Trophoblast cell (in vitro differentiated cells and primary cell): ENCODE results near the gene UCK1.
"Not testable (repeated sequence)": the region's sequence is repeated elsewhere in the genome, so short reads cannot be mapped to it uniquely, and the experiment has no call there.

Experiments used
- DNase-seq, 2 donors: peaks; one replicate each; pipeline ENCODE4 v3.0.0-alpha.2; 2016
- H2AFZ ChIP-seq: 2 replicates; pipeline ENCODE4 v1.6.1; 2013; ENCODE audit warnings: low read length, moderate library complexity, mild to moderate bottlenecking; ENCODE audit not compliant: insufficient read depth, poor library complexity
- H2AK5ac ChIP-seq: 2 replicates; pipeline ENCODE4 v1.6.1; 2013; ENCODE audit warnings: mild to moderate bottlenecking, low read length
- H2BK120ac ChIP-seq: 2 replicates; pipeline ENCODE4 v1.6.1; 2013; ENCODE audit warnings: low read length, mild to moderate bottlenecking, moderate library complexity; ENCODE audit not compliant: insufficient read depth, poor library complexity
- H2BK12ac ChIP-seq: 2 replicates; pipeline ENCODE4 v1.6.1; 2013; ENCODE audit warnings: mild to moderate bottlenecking, low read length, moderate library complexity
- H2BK5ac ChIP-seq: 2 replicates; pipeline ENCODE4 v1.6.1; 2013; ENCODE audit warnings: low read length, low read depth, moderate library complexity, mild to moderate bottlenecking; ENCODE audit not compliant: poor library complexity
- H3K14ac ChIP-seq: 2 replicates; pipeline ENCODE4 v1.6.1; 2013; ENCODE audit warnings: mild to moderate bottlenecking, low read length
- H3K18ac ChIP-seq: 2 replicates; pipeline ENCODE4 v1.6.1; 2013; ENCODE audit warnings: mild to moderate bottlenecking, low read length
- H3K23ac ChIP-seq: 2 replicates; pipeline ENCODE4 v1.6.1; 2013; ENCODE audit warnings: low read length
- H3K27ac ChIP-seq: 2 replicates; pipeline ENCODE4 v1.5.1; 2013; ENCODE audit warnings: low read depth, mild to moderate bottlenecking, inconsistent platforms, low read length, moderate library complexity
- H3K27me3 ChIP-seq: 2 replicates; pipeline ENCODE4 v1.6.1; 2013; ENCODE audit warnings: inconsistent platforms, mild to moderate bottlenecking, low read length, moderate library complexity; ENCODE audit not compliant: insufficient read depth
- H3K36me3 ChIP-seq, 2 experiments: 1 replicate in 1 of 2; 2 replicates in 1 of 2; pipeline ENCODE4 v1.6.1; 2013; ENCODE audit warnings: low read length in 2 of 2, mild to moderate bottlenecking in 2 of 2, moderate library complexity in 1 of 2; ENCODE audit not compliant: insufficient read depth in 2 of 2, control insufficient read depth in 1 of 2
- H3K4ac ChIP-seq: 2 replicates; pipeline ENCODE4 v1.6.1; 2013; ENCODE audit warnings: low read depth, mild to moderate bottlenecking, low read length, moderate library complexity
- H3K4me1 ChIP-seq, 2 experiments: 1 replicate in 1 of 2; 2 replicates in 1 of 2; pipeline ENCODE4 v1.6.1; 2013; ENCODE audit warnings: low read length in 2 of 2, mild to moderate bottlenecking in 2 of 2, moderate library complexity in 1 of 2; ENCODE audit not compliant: insufficient read depth in 2 of 2, control insufficient read depth in 1 of 2
- H3K4me2 ChIP-seq: 2 replicates; pipeline ENCODE4 v1.6.1; 2013; ENCODE audit warnings: inconsistent platforms, mild to moderate bottlenecking, low read length, moderate library complexity
- H3K4me3 ChIP-seq: 2 replicates; pipeline ENCODE4 v1.5.1; 2013; ENCODE audit warnings: mild to moderate bottlenecking, low read depth, low read length, inconsistent platforms
- H3K79me1 ChIP-seq: one replicate; pipeline ENCODE4 v1.6.1; 2013; ENCODE audit warnings: low read length
- H3K79me2 ChIP-seq: 2 replicates; pipeline ENCODE4 v1.6.1; 2013; ENCODE audit warnings: low read length, mild to moderate bottlenecking; ENCODE audit not compliant: control insufficient read depth, insufficient read depth, poor library complexity
- H3K9ac ChIP-seq: 2 replicates; pipeline ENCODE4 v1.6.1; 2013; ENCODE audit warnings: mild to moderate bottlenecking, low read length
- H3K9me3 ChIP-seq: 2 replicates; pipeline ENCODE4 v1.6.1; 2013; ENCODE audit warnings: low read depth, mild to moderate bottlenecking, control low read depth, inconsistent platforms, low read length; ENCODE audit not compliant: insufficient read depth
- H4K12ac ChIP-seq: 2 replicates; pipeline ENCODE4 v1.6.1; 2013; ENCODE audit warnings: low read depth, mild to moderate bottlenecking, low read length, moderate library complexity
- H4K8ac ChIP-seq: 2 replicates; pipeline ENCODE4 v1.6.1; 2013; ENCODE audit warnings: low read depth, mild to moderate bottlenecking, low read length, moderate library complexity
- H4K91ac ChIP-seq: one replicate; pipeline ENCODE4 v1.6.1; 2013; ENCODE audit warnings: low read depth, mild to moderate bottlenecking, low read length, moderate library complexity
- WGBS: extraction: QIAGEN DNeasy Blood & Tissue Kit; methylation state at CpG from one replicate; pipeline ENCODE4 v1.1.7; 2013; ENCODE audit warnings: missing lambda C conversion rate; ENCODE audit not compliant: insufficient read length, insufficient coverage; ENCODE audit errors: extremely low coverage; 5-methylcytosine and 5-hydroxymethylcytosine counted together

Gene UCK1

DNA sequence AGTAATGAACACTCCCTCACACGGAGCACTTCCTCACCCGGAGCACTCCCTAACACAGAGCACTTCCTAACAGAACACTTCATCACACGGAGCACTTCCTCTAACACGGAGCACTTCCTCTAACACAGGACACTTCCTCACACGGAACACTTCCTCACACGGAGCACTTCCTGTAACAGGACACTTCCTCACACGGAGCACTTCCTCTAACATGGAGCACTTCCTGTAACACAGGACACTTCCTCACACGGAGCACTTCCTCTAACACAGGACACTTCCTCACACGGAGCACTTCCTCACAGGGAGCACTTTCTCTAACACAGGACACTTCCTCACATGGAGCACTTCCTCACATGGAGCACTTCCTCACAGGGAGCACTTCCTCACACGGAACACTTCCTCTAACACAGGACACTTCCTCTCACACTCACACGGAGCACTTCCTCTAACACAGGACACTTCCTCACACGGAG lies 15.5 kb downstream of the UCK1 start:
- H3K18ac ChIP-seq, H3K4me3 ChIP-seq, DNase-seq, H3K23ac ChIP-seq, H3K79me1 ChIP-seq, H3K9me3 ChIP-seq, H3K27ac ChIP-seq, H4K8ac ChIP-seq, H4K12ac ChIP-seq, H2BK12ac ChIP-seq, H3K27me3 ChIP-seq, H2BK5ac ChIP-seq, H3K14ac ChIP-seq, H3K9ac ChIP-seq, H3K79me2 ChIP-seq, H2BK120ac ChIP-seq, H4K91ac ChIP-seq, H2AK5ac ChIP-seq, H3K4me1 ChIP-seq, H3K4ac ChIP-seq, H2AFZ ChIP-seq, H3K4me2 ChIP-seq: not testable (repeated sequence)
- H3K36me3 ChIP-seq: peaks cover 87 to 93% of the 10 kb centered on the region in 2 experiments
- no CpG with 5 or more reads among the region's 12 CpGs for WGBS

DNA sequence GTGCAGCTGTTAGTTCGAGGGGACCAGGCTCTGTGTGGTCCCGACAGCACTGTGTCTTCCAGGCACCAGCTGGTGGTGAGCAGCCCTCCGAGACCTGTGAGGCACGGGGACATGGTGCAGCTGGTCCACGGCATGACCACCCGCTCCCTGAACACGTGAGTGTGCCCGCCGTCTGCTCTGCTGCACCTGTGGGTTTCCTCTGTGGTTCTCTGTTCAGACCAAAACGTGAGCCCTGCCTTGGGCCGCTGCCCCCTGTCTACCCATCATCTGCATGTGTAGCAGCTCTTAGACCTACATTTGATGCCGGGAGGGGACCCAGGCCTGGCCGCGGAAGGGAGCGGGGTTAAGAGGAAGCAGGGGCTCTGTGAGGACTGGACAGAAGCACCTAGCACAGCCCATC lies 17.9 kb downstream of the UCK1 start:
- Histone ChIP-seq H3K14ac (no peak overlapping the region), H3K4ac (no peak overlapping the region), H3K4me2 (no peak overlapping the region), H2BK120ac (no peak overlapping the region), H3K23ac (no peak overlapping the region), H3K4me3 (no peak overlapping the region), H4K91ac (no peak overlapping the region), H4K12ac (no peak overlapping the region), H3K79me2 (no peaks in the 10 kb centered on the region), H3K27me3 (no peaks in the 10 kb centered on the region), H2BK12ac (no peak overlapping the region), H2AK5ac (no peak overlapping the region), H2BK5ac (no peak overlapping the region), H3K36me3 (peaks cover 72 to 85% of the 10 kb centered on the region in 2 experiments), H3K79me1 (no peaks in the 10 kb centered on the region), H4K8ac (no peak overlapping the region), H3K18ac (no peak overlapping the region), H3K9me3 (peaks cover 7% of the 10 kb centered on the region), H3K4me1 (no peaks in the 10 kb centered on the region), H3K9ac (no peak overlapping the region), H3K27ac (no peak overlapping the region), H2AFZ (no peak overlapping the region)
- no CpG with 5 or more reads among the region's 15 CpGs for WGBS
- DNase-seq: no peak

- no peaks in the 10 kb centered on the region for H3K27me3 ChIP-seq
- H3K79me1 ChIP-seq: no peaks in the 10 kb centered on the region
- no peak overlapping the region for H3K14ac ChIP-seq
- H3K36me3 ChIP-seq: peaks cover 70 to 79% of the 10 kb centered on the region in 2 experiments
- H2BK120ac ChIP-seq: no peak overlapping the region
- no peaks in the 10 kb centered on the region for H3K4me1 ChIP-seq
- H3K27ac ChIP-seq: no peak overlapping the region
- H3K23ac ChIP-seq: no peak overlapping the region
- no peak overlapping the region for H2BK12ac ChIP-seq
- H3K4ac ChIP-seq: no peak overlapping the region
- H3K4me3 ChIP-seq: no peak overlapping the region
- H3K9ac ChIP-seq: no peak overlapping the region
- no peak overlapping the region for H4K8ac ChIP-seq
- DNase-seq: no peak
- no peak overlapping the region for H2AK5ac ChIP-seq
- H3K4me2 ChIP-seq: no peak overlapping the region
- H4K12ac ChIP-seq: no peak overlapping the region
- H4K91ac ChIP-seq: no peak overlapping the region
- no peak overlapping the region for H3K18ac ChIP-seq
- peaks cover 10% of the 10 kb centered on the region for H3K9me3 ChIP-seq
- H3K79me2 ChIP-seq: no peaks in the 10 kb centered on the region
- no peak overlapping the region for H2BK5ac ChIP-seq
- no peak overlapping the region for H2AFZ ChIP-seq
- WGBS: no CpG with 5 or more reads among the region's 6 CpGs
Measured at GRCh38 chr9:131511880-131512279, 19.2 kb downstream of the UCK1 start.

DNA sequence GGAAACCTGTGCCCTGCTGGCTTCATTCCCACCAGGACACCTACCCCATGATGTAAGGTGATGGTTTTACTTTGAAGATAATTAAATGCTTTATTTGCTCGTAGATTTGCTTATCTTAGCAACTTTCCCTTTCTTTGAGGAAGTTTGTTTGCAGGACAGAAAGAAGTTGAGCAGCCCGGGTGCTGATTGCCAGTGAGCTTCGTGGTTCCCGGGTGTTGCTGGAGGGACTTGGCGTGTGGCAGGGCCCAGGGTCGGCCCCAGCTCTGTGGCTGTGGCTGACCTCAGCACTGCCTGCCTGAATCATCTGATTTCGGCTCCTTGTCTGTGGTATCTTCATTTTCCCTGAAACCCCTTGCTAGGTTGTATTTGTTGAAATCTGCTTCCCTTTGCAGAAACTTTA lies 19.6 kb downstream of the UCK1 start:
- H2AFZ ChIP-seq: no peak overlapping the region
- DNase-seq: no peak
- no peaks in the 10 kb centered on the region for H3K79me2 ChIP-seq
- H3K36me3 ChIP-seq: peaks cover 65 to 75% of the 10 kb centered on the region in 2 experiments
- no peak overlapping the region for H4K8ac ChIP-seq
- H3K4me1 ChIP-seq: no peaks in the 10 kb centered on the region
- H2BK5ac ChIP-seq: no peak overlapping the region
- no peak overlapping the region for H3K18ac ChIP-seq
- no CpG with 5 or more reads among the region's 7 CpGs for WGBS
- no peak overlapping the region for H3K4ac ChIP-seq
- no peak overlapping the region for H4K12ac ChIP-seq
- peaks cover 10% of the 10 kb centered on the region for H3K9me3 ChIP-seq
- H3K4me3 ChIP-seq: no peak overlapping the region
- no peak overlapping the region for H3K9ac ChIP-seq
- H3K79me1 ChIP-seq: no peaks in the 10 kb centered on the region
- H3K27me3 ChIP-seq: no peaks in the 10 kb centered on the region
- H4K91ac ChIP-seq: no peak overlapping the region
- no peak overlapping the region for H3K4me2 ChIP-seq
- no peak overlapping the region for H2AK5ac ChIP-seq
- H2BK120ac ChIP-seq: no peak overlapping the region
- no peak overlapping the region for H3K23ac ChIP-seq
- H3K27ac ChIP-seq: no peak overlapping the region
- no peak overlapping the region for H3K14ac ChIP-seq
- H2BK12ac ChIP-seq: no peak overlapping the region
